Measurements from ENCODE around the gene FBXL12.
A peak's percentile ranks its signal among the peaks of the same experiment; 100 is the strongest.
"Not testable (repeated sequence)": the region's sequence is repeated elsewhere in the genome, so short reads cannot be mapped to it uniquely, and the experiment has no call there.

FBXL12 gene

GRCh38 chr19:9792206-9793070, 26.4 kb downstream of the FBXL12 start:
- Histone ChIP-seq H3K36me3 (ENCODE audit: insufficient read depth, low read length) (no peaks in the 10 kb centered on the region), H3K4me1 (ENCODE audit: insufficient read depth, low read length) (peaks cover 7% of the 10 kb centered on the region), H3K9ac (ENCODE audit: low read depth, low read length) (peak overlapping the region; percentile 82), H3K9me3 (ENCODE audit: control insufficient read depth, insufficient read depth, low read length) (no peaks in the 10 kb centered on the region; the same call in 1 of the 2 replicates)

GRCh38 chr19:9791552-9792205, 27.2 kb downstream of the FBXL12 start:
- Histone ChIP-seq H3K36me3 (ENCODE audit: insufficient read depth, low read length) (no peaks in the 10 kb centered on the region), H3K9me3 (ENCODE audit: control insufficient read depth, insufficient read depth, low read length) (no peaks in the 10 kb centered on the region; the same call in 1 of the 2 replicates), H3K9ac (ENCODE audit: low read depth, low read length) (peak overlapping the region; percentile 57; the same call in 1 of the 2 replicates), H3K4me1 (ENCODE audit: insufficient read depth, low read length) (peaks cover 7% of the 10 kb centered on the region)

GRCh38 chr19:9791073-9791367, 27.9 kb downstream of the FBXL12 start:
- peak overlapping the region; percentile 35; the same call in 1 of the 2 replicates for H3K9ac ChIP-seq (ENCODE audit: low read depth, low read length)
- H3K9me3 ChIP-seq (ENCODE audit: control insufficient read depth, insufficient read depth, low read length); H3K4me1 ChIP-seq (ENCODE audit: insufficient read depth, low read length); H3K36me3 ChIP-seq (ENCODE audit: insufficient read depth, low read length): not testable (repeated sequence)

GRCh38 chr19:9789579-9789978, 29.3 kb downstream of the FBXL12 start:
- H3K4me1 ChIP-seq (ENCODE audit: insufficient read depth, low read length); H3K9ac ChIP-seq (ENCODE audit: low read depth, low read length); H3K36me3 ChIP-seq (ENCODE audit: insufficient read depth, low read length); H3K9me3 ChIP-seq (ENCODE audit: control insufficient read depth, insufficient read depth, low read length): not testable (repeated sequence)

GRCh38 chr19:9789066-9789465, 29.8 kb downstream of the FBXL12 start:
- H3K4me1 ChIP-seq (ENCODE audit: insufficient read depth, low read length), result peaks cover 7% of the 10 kb centered on the region
- H3K36me3 ChIP-seq (ENCODE audit: insufficient read depth, low read length), result no peaks in the 10 kb centered on the region
- no peaks in the 10 kb centered on the region; the same call in 1 of the 2 replicates for H3K9me3 ChIP-seq (ENCODE audit: control insufficient read depth, insufficient read depth, low read length)
- no peak overlapping the region for H3K9ac ChIP-seq (ENCODE audit: low read depth, low read length)

- not testable (repeated sequence) for H3K9me3 ChIP-seq (ENCODE audit: control insufficient read depth, insufficient read depth, low read length); H3K36me3 ChIP-seq (ENCODE audit: insufficient read depth, low read length); H3K9ac ChIP-seq (ENCODE audit: low read depth, low read length); H3K4me1 ChIP-seq (ENCODE audit: insufficient read depth, low read length)
These were observed 30.3 kb downstream of the FBXL12 start for GRCh38 chr19:9788604-9789003.

GRCh38 chr19:9786819-9787218, 32.1 kb downstream of the FBXL12 start:
- no peaks in the 10 kb centered on the region for H3K36me3 ChIP-seq (ENCODE audit: insufficient read depth, low read length)
- no peak overlapping the region for H3K9ac ChIP-seq (ENCODE audit: low read depth, low read length)
- H3K4me1 ChIP-seq (ENCODE audit: insufficient read depth, low read length), result peaks cover 7% of the 10 kb centered on the region
- no peaks in the 10 kb centered on the region for H3K9me3 ChIP-seq (ENCODE audit: control insufficient read depth, insufficient read depth, low read length)

- Histone ChIP-seq H3K9ac (ENCODE audit: low read depth, low read length) (peak overlapping the region; percentile 85; the same call in 1 of the 2 replicates), H3K9me3 (ENCODE audit: control insufficient read depth, insufficient read depth, low read length) (no peaks in the 10 kb centered on the region), H3K36me3 (ENCODE audit: insufficient read depth, low read length) (no peaks in the 10 kb centered on the region), H3K4me1 (ENCODE audit: insufficient read depth, low read length) (peaks cover 7% of the 10 kb centered on the region)
These were observed 32.5 kb downstream of the FBXL12 start for GRCh38 chr19:9786342-9786741.

GRCh38 chr19:9785367-9786331, 33.2 kb downstream of the FBXL12 start:
- H3K9ac ChIP-seq (ENCODE audit: low read depth, low read length), result peak overlapping the region; percentile 85
- H3K4me1 ChIP-seq (ENCODE audit: insufficient read depth, low read length), result peaks cover 7% of the 10 kb centered on the region
- H3K36me3 ChIP-seq (ENCODE audit: insufficient read depth, low read length), result no peaks in the 10 kb centered on the region
- no peaks in the 10 kb centered on the region for H3K9me3 ChIP-seq (ENCODE audit: control insufficient read depth, insufficient read depth, low read length)

- H3K9ac ChIP-seq (ENCODE audit: low read depth, low read length); H3K36me3 ChIP-seq (ENCODE audit: insufficient read depth, low read length); H3K9me3 ChIP-seq (ENCODE audit: control insufficient read depth, insufficient read depth, low read length); H3K4me1 ChIP-seq (ENCODE audit: insufficient read depth, low read length): not testable (repeated sequence)
These were observed 34.7 kb downstream of the FBXL12 start for GRCh38 chr19:9784163-9784496.

- no peaks in the 10 kb centered on the region for H3K9me3 ChIP-seq (ENCODE audit: control insufficient read depth, insufficient read depth, low read length)
- H3K36me3 ChIP-seq (ENCODE audit: insufficient read depth, low read length), result no peaks in the 10 kb centered on the region
- no peak overlapping the region for H3K9ac ChIP-seq (ENCODE audit: low read depth, low read length)
- no peaks in the 10 kb centered on the region for H3K4me1 ChIP-seq (ENCODE audit: insufficient read depth, low read length)
These were observed 36.5 kb downstream of the FBXL12 start for GRCh38 chr19:9782338-9782737.

GRCh38 chr19:9768175-9769112, 50.4 kb downstream of the FBXL12 start, which contains the start of gene ZNF846:
Gene ZNF846, minus strand, starts transcription at chr19:9768738. Its CDS starts 3,788 bp downstream, at chr19:9764950.
- Histone ChIP-seq H3K36me3 (ENCODE audit: insufficient read depth, low read length) (no peaks in the 10 kb centered on the region), H3K4me1 (ENCODE audit: insufficient read depth, low read length) (no peaks in the 10 kb centered on the region), H3K9ac (ENCODE audit: low read depth, low read length) (peak within 1 kb of the TSS; percentile 98)

More at GRCh38 chr19:9768175-9769112, 50.4 kb downstream of the FBXL12 start, which contains the start of gene ZNF846:
- H3K9me3 ChIP-seq (ENCODE audit: control insufficient read depth, insufficient read depth, low read length), result no peaks in the 10 kb centered on the region
